ENCODE data around the gene WIPF1. TPM values are rescaled to one million over a fixed set of nuclear protein-coding genes. Genes with fewer than 3 reads are reported as not detected.
A peak's percentile ranks its signal among the peaks of the same experiment; 100 is the strongest.

WIPF1 gene
- total RNA-seq, 2 donors from 2014 or later = 8.0 to 15.5 TPM

DNA sequence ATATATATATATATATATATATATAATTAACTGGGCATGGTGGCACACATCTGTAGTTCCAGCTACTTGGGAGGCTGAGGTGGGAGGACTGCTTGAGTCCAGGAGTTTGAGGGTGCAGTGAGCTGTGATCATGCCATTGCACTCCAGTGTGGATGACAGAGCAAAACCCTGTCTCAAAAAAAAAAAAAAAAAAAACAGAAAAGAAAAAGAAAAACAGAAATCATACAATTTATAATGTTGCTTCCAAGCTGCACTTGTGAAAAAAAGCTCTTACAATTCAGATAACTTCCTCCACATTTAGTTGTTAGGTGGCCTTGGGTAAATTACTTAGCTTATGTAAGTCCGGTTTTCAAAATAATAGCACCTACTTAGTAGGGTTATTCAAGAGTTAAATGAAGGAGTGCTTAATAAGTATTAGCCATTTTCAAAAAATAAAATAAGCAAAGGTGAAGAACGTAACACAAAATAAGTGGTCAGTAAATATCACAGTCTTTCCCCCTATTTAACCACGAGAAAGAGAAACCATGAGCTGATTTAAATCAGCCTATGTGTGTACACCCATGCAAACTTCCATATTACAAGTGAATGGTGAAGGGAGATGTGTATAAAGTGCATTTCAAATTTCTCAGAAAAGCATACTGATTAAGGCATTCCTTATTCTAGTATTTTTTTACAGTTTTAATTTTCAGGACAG is 2.3 kb downstream of the WIPF1 start:
- H3K9me3 ChIP-seq = no peaks in the 10 kb centered on the region
- no peaks in the 10 kb centered on the region for H3K4me1 ChIP-seq
- intact Hi-C loops (cut with DNase I) = no loop called here
- H3K27me3 ChIP-seq = no peaks in the 10 kb centered on the region
- DNase-seq (no peak), ATAC-seq (no peak)
- no peaks in the 10 kb centered on the region for H3K36me3 ChIP-seq (replicated peaks in 1 of 2; ENCODE audit: insufficient read depth in 1 of 2, low read depth in 2 of 2)
- peak overlapping the region in 1 of 4 donors; percentile 57 for H3K27ac ChIP-seq
- no peak for TF ChIP-seq POLR2A (IDR thresholded peaks at IDR 0.05)
- TF ChIP-seq, protein P1, sequence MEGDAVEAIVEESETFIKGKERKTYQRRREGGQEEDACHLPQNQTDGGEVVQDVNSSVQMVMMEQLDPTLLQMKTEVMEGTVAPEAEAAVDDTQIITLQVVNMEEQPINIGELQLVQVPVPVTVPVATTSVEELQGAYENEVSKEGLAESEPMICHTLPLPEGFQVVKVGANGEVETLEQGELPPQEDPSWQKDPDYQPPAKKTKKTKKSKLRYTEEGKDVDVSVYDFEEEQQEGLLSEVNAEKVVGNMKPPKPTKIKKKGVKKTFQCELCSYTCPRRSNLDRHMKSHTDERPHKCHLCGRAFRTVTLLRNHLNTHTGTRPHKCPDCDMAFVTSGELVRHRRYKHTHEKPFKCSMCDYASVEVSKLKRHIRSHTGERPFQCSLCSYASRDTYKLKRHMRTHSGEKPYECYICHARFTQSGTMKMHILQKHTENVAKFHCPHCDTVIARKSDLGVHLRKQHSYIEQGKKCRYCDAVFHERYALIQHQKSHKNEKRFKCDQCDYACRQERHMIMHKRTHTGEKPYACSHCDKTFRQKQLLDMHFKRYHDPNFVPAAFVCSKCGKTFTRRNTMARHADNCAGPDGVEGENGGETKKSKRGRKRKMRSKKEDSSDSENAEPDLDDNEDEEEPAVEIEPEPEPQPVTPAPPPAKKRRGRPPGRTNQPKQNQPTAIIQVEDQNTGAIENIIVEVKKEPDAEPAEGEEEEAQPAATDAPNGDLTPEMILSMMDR (IDR thresholded peaks at IDR 0.05) = no peak
- H3K4me3 ChIP-seq = no peak overlapping the region
- 64 to 76% methylated on average over 3 of the region's 3 CpGs for WGBS, 2 donors

DNA sequence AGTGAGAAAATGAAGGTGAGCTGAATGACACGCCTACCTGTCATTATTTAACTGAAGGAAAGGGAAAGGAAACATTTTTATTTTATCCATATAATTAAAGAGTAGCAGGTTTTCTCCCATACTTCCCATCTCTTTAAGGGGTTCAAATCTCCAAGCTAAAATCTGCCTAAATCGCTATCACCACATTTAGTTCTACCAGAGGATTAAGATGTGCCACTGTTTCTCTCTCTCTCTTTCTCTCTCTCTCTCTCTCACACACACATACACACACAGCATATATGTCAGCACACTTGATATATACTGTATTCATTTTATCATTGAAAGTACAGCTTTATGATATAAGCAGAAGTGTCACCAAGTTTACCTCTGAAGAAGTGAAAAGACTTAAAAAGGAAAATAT is 3.1 kb downstream of the WIPF1 start:
- DNase-seq = no peak
- Histone ChIP-seq H3K27me3 (no peaks in the 10 kb centered on the region), H3K36me3 (replicated peaks in 1 of 2; ENCODE audit: insufficient read depth in 1 of 2, low read depth in 2 of 2) (no peaks in the 10 kb centered on the region), H3K4me3 (no peak overlapping the region), H3K9me3 (no peaks in the 10 kb centered on the region), H3K4me1 (no peaks in the 10 kb centered on the region), H3K27ac (peak overlapping the region in 1 of 4 donors; percentile 57)
- intact Hi-C loops (cut with DNase I) = no loop called here
- 83 to 98% methylated on average over 2 of the region's 2 CpGs for WGBS, 2 donors
- TF ChIP-seq, protein P1 (IDR thresholded peaks at IDR 0.05) = no peak
- no peak for TF ChIP-seq POLR2A (IDR thresholded peaks at IDR 0.05)
- ATAC-seq = no peak

DNA sequence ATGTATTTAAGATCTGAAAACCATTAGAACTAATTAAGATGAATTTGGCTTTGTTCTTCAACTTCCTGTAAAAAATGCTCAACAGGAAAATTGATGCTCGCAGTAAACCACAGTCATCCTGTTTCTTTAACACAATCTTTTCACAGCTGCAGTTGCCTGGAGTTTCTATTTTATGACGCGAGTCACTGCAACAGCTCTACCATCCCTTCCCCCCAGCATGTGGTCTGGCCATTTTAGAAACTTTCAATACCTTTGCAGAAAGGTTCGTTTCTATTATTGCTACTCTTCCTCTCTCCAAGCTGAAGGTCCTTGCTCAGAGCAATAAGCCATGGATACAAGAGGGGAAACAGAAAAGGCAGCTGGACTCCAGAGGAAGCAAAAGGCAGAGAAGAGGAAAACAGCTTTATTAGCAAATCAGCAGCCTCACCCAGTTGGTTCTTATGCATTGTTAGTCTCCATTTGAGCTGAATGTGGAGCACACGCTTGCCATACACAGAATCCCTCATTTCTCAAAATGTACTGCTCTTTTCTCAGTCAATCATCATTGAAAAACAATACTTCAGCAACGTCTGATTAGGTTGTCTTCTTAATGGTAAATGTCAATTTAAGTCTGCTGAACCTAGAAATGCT is 3.9 kb downstream of the WIPF1 start:
- H3K36me3 ChIP-seq (replicated peaks in 1 of 2; ENCODE audit: insufficient read depth in 1 of 2, low read depth in 2 of 2) = no peaks in the 10 kb centered on the region
- H3K27me3 ChIP-seq = no peaks in the 10 kb centered on the region
- H3K27ac ChIP-seq = peak overlapping the region in 1 of 4 donors; percentile 57
- no peaks in the 10 kb centered on the region for H3K9me3 ChIP-seq
- no peak overlapping the region for H3K4me3 ChIP-seq
- DNase-seq = peak in 1 of 4 donors; percentile 55
- peak in 1 of 3 donors; percentile 29 for TF ChIP-seq POLR2A (IDR thresholded peaks at IDR 0.05)
- TF ChIP-seq, protein P1 (IDR thresholded peaks at IDR 0.05) = no peak
- intact Hi-C loops (cut with DNase I) = no loop called here
- 60 to 70% methylated on average over 6 of the region's 6 CpGs for WGBS, 2 donors
- no peak for ATAC-seq
- no peaks in the 10 kb centered on the region for H3K4me1 ChIP-seq

DNA sequence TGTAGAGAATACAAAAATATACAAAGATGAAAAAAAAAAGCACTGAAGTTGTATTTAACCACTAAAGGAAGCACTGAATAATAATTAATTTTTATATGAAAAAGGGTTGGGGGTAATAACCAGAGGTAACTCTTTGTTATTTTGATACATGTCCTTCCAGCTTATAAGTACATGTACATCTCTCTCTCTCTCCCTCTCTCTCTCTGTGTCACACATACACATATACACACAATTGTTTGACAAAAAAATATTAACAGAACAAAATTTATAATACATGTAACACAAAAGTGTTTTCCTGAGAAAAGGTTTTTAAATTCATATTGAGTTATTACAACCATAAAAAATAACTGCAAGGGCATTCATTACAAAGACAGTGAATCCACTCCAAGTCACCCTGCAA is 4.6 kb downstream of the WIPF1 start:
- DNase-seq (no peak), ATAC-seq (no peak)
- H3K36me3 ChIP-seq (replicated peaks in 1 of 2; ENCODE audit: insufficient read depth in 1 of 2, low read depth in 2 of 2) = no peaks in the 10 kb centered on the region
- no peaks in the 10 kb centered on the region for H3K27me3 ChIP-seq
- H3K4me1 ChIP-seq = no peaks in the 10 kb centered on the region
- TF ChIP-seq, protein P1 (IDR thresholded peaks at IDR 0.05) = no peak
- no peak for TF ChIP-seq POLR2A (IDR thresholded peaks at IDR 0.05)
- H3K27ac ChIP-seq = peak overlapping the region in 1 of 4 donors; percentile 57
- intact Hi-C loops (cut with DNase I) = no loop called here
- no peaks in the 10 kb centered on the region for H3K9me3 ChIP-seq
- H3K4me3 ChIP-seq = no peak overlapping the region

DNA sequence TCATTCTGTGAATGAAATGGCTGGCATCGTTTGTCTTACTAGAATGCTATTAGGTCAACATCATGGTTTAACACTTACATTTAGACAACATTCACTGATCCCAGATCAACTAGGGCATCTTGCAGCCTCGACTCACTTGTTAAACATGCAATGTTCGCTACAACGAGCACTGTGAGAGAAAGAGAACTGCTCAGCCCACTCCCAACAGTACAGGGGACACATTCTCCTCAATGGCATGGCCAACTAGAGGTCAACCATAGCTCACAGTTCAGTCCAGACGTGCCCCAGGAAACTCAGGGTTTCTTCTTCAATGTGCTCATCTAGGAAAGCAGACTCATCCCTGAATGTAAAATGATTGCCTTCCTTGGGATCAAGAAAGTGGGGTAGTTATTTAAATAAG is 5.9 kb downstream of the WIPF1 start:
- WGBS, 2 donors = 79 to 89% methylated on average over 5 of the region's 5 CpGs

More for the DNA sequence above, 5.9 kb downstream of the WIPF1 start:
- no peak overlapping the region for H3K4me3 ChIP-seq
- no peaks in the 10 kb centered on the region for H3K36me3 ChIP-seq (replicated peaks in 1 of 2; ENCODE audit: insufficient read depth in 1 of 2, low read depth in 2 of 2)
- no peak for DNase-seq
- intact Hi-C loops (cut with DNase I) = no loop called here
- TF ChIP-seq, protein P1 (IDR thresholded peaks at IDR 0.05) = no peak
- TF ChIP-seq POLR2A (IDR thresholded peaks at IDR 0.05) = no peak
- no peaks in the 10 kb centered on the region for H3K4me1 ChIP-seq
- no peaks in the 10 kb centered on the region for H3K27me3 ChIP-seq
- no peak overlapping the region for H3K27ac ChIP-seq
- no peaks in the 10 kb centered on the region for H3K9me3 ChIP-seq
- ATAC-seq = no peak

Data from body of pancreas (tissue), 4 donors.